H1 (cell line): Measurements from ENCODE around the gene MTCH1. TPM values are rescaled to one million over a fixed set of nuclear protein-coding genes. Genes with fewer than 3 reads are reported as not detected.

ENCODE experiments used
- ASH2L ChIP-seq: fragments of 200-600, 300-600 bp; sonication (generic); IDR thresholded peaks from one replicate; pipeline ENCODE4 v1.7.1; 2017; ENCODE audit warnings: low read length
- CREB1 ChIP-seq: IDR thresholded peaks from 2 replicates; pipeline ENCODE4 v1.6.1; 2012; ENCODE audit warnings: inconsistent platforms
- CTBP2 ChIP-seq: IDR thresholded peaks from 2 replicates; pipeline ENCODE4 v1.7.0; 2011; ENCODE audit warnings: borderline replicate concordance, mild to moderate bottlenecking, moderate library complexity, mixed read lengths, low read length; ENCODE audit not compliant: insufficient read depth, insufficient read length
- EZH2 ChIP-seq: fragments of 200-600 bp; sonication (generic); IDR thresholded peaks from 2 replicates; pipeline ENCODE4 v1.7.1; 2012; ENCODE audit warnings: low read depth, mild to moderate bottlenecking, moderate library complexity, low read length, inconsistent platforms; ENCODE audit not compliant: severe bottlenecking
- NRF1 ChIP-seq: IDR thresholded peaks from 2 replicates; pipeline ENCODE4 v1.6.1; 2011; ENCODE audit warnings: mild to moderate bottlenecking, low read depth, low read length, improper control_type of control experiment
- POLR2A ChIP-seq, 2 experiments: IDR thresholded peaks; 1 replicate in 1 of 2; 2 replicates in 1 of 2; pipeline ENCODE4 v1.6.1; 2011; ENCODE audit warnings: low read depth in 2 of 2, low read length in 2 of 2, mild to moderate bottlenecking in 2 of 2; ENCODE audit errors: control extremely low read depth in 1 of 2
- RXRA ChIP-seq: IDR thresholded peaks from 2 replicates; pipeline ENCODE4 v1.6.1; 2011; ENCODE audit warnings: low read depth, mild to moderate bottlenecking, low read length, moderate library complexity; ENCODE audit not compliant: insufficient read depth
- TAF7 ChIP-seq: optimal IDR thresholded peaks from 2 replicates; pipeline ENCODE3; 2011; ENCODE audit warnings: low read depth, mild to moderate bottlenecking, inconsistent platforms, low read length, moderate library complexity, borderline replicate concordance
- polyA plus RNA-seq, 7 experiments: library from polyadenylated mRNA; depleted of rRNA in 3 of 7; stranded (reverse) in 5 of 7; unstranded in 2 of 7; fragments of >200 nt in 5 of 7; fragments of 200-250 nt in 2 of 7; gene quantifications; 1 replicate in 5 of 7; 2 replicates in 1 of 7; 4 replicates in 1 of 7; pipeline versions ENCODE4 v1.2.1 to v1.2.3, GENCODE V29; 2011 to 2013; ENCODE audit warnings: missing spikeins in 2 of 7, mixed read lengths in 2 of 7
- total RNA-seq: library from RNA; stranded (reverse); fragmentation: NEBNext Ultra II Directional; extraction: Animal tissue kit (Norgen Biotek cat#: 25700); gene quantifications from 2 replicates; pipeline ENCODE4 v1.2.1, GENCODE V29; 2021
- TF ChIP-seq, protein P1 (sequence below): fragments of 300-600 bp; sonication (generic); IDR thresholded peaks from 2 replicates; pipeline ENCODE4 v1.7.1; 2012; ENCODE audit warnings: low read length, moderate library complexity, mild to moderate bottlenecking, inconsistent platforms; ENCODE audit not compliant: insufficient replicate concordance
- TF ChIP-seq, protein P2 (sequence below): IDR thresholded peaks from 2 replicates; pipeline ENCODE4 v1.6.1; 2012; ENCODE audit warnings: inconsistent platforms
- TF ChIP-seq, protein P3 (sequence below): IDR thresholded peaks from 2 replicates; pipeline ENCODE4 v1.6.1; 2011; ENCODE audit warnings: low read depth, mild to moderate bottlenecking, low read length; ENCODE audit not compliant: insufficient read depth

The MTCH1 gene
- total and polyA plus RNA-seq, 2 of the 8 experiments (the other 6 are each of a cell fraction or from before 2014, with no cell fraction given): 169 to 214 TPM

DNA sequence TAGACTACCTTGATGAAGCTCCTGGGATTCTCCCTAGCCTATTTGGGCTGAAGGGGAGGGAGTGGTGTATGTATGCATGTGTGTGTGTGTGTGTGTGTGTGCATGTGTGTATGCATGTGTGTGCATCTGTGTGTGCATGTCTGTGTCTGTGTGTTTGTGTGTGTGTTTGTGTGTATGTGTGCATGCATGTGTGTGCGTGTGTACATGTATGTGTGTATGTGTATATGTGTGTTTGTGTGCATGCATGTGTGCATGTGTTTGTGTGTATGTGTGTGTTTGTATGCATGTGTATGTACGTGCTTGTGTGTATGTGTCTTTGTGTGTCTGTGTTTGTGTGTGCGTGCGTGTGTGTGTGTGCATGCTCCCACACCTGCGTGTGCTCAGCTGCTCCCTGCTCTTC lies 34.8 kb upstream of the MTCH1 start (continued):
- TF ChIP-seq, protein P1, sequence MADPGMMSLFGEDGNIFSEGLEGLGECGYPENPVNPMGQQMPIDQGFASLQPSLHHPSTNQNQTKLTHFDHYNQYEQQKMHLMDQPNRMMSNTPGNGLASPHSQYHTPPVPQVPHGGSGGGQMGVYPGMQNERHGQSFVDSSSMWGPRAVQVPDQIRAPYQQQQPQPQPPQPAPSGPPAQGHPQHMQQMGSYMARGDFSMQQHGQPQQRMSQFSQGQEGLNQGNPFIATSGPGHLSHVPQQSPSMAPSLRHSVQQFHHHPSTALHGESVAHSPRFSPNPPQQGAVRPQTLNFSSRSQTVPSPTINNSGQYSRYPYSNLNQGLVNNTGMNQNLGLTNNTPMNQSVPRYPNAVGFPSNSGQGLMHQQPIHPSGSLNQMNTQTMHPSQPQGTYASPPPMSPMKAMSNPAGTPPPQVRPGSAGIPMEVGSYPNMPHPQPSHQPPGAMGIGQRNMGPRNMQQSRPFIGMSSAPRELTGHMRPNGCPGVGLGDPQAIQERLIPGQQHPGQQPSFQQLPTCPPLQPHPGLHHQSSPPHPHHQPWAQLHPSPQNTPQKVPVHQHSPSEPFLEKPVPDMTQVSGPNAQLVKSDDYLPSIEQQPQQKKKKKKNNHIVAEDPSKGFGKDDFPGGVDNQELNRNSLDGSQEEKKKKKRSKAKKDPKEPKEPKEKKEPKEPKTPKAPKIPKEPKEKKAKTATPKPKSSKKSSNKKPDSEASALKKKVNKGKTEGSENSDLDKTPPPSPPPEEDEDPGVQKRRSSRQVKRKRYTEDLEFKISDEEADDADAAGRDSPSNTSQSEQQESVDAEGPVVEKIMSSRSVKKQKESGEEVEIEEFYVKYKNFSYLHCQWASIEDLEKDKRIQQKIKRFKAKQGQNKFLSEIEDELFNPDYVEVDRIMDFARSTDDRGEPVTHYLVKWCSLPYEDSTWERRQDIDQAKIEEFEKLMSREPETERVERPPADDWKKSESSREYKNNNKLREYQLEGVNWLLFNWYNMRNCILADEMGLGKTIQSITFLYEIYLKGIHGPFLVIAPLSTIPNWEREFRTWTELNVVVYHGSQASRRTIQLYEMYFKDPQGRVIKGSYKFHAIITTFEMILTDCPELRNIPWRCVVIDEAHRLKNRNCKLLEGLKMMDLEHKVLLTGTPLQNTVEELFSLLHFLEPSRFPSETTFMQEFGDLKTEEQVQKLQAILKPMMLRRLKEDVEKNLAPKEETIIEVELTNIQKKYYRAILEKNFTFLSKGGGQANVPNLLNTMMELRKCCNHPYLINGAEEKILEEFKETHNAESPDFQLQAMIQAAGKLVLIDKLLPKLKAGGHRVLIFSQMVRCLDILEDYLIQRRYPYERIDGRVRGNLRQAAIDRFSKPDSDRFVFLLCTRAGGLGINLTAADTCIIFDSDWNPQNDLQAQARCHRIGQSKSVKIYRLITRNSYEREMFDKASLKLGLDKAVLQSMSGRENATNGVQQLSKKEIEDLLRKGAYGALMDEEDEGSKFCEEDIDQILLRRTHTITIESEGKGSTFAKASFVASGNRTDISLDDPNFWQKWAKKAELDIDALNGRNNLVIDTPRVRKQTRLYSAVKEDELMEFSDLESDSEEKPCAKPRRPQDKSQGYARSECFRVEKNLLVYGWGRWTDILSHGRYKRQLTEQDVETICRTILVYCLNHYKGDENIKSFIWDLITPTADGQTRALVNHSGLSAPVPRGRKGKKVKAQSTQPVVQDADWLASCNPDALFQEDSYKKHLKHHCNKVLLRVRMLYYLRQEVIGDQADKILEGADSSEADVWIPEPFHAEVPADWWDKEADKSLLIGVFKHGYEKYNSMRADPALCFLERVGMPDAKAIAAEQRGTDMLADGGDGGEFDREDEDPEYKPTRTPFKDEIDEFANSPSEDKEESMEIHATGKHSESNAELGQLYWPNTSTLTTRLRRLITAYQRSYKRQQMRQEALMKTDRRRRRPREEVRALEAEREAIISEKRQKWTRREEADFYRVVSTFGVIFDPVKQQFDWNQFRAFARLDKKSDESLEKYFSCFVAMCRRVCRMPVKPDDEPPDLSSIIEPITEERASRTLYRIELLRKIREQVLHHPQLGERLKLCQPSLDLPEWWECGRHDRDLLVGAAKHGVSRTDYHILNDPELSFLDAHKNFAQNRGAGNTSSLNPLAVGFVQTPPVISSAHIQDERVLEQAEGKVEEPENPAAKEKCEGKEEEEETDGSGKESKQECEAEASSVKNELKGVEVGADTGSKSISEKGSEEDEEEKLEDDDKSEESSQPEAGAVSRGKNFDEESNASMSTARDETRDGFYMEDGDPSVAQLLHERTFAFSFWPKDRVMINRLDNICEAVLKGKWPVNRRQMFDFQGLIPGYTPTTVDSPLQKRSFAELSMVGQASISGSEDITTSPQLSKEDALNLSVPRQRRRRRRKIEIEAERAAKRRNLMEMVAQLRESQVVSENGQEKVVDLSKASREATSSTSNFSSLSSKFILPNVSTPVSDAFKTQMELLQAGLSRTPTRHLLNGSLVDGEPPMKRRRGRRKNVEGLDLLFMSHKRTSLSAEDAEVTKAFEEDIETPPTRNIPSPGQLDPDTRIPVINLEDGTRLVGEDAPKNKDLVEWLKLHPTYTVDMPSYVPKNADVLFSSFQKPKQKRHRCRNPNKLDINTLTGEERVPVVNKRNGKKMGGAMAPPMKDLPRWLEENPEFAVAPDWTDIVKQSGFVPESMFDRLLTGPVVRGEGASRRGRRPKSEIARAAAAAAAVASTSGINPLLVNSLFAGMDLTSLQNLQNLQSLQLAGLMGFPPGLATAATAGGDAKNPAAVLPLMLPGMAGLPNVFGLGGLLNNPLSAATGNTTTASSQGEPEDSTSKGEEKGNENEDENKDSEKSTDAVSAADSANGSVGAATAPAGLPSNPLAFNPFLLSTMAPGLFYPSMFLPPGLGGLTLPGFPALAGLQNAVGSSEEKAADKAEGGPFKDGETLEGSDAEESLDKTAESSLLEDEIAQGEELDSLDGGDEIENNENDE: no peak
- TF ChIP-seq EZH2 (no peak), CREB1 (no peak), CTBP2 (no peak), POLR2A (IDR thresholded peaks at IDR 0.05; ENCODE audit: control extremely low read depth in 1 of 2, low read depth in 2 of 2, low read length in 2 of 2) (no peak), ASH2L (no peak), NRF1 (no peak), RXRA (no peak), TAF7 (no peak)
- TF ChIP-seq, protein P2, sequence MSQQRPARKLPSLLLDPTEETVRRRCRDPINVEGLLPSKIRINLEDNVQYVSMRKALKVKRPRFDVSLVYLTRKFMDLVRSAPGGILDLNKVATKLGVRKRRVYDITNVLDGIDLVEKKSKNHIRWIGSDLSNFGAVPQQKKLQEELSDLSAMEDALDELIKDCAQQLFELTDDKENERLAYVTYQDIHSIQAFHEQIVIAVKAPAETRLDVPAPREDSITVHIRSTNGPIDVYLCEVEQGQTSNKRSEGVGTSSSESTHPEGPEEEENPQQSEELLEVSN: no peak
- TF ChIP-seq, protein P3, sequence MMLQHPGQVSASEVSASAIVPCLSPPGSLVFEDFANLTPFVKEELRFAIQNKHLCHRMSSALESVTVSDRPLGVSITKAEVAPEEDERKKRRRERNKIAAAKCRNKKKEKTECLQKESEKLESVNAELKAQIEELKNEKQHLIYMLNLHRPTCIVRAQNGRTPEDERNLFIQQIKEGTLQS: no peak
